Astrocyte (in vitro differentiated cells and primary cell): ENCODE results near the gene POU3F3.

Experiments used
- EZH2 ChIP-seq: IDR thresholded peaks from 2 replicates; pipeline ENCODE4 v1.6.1; 2012; ENCODE audit warnings: mild to moderate bottlenecking, low read length, inconsistent platforms; ENCODE audit not compliant: insufficient read depth
- TF ChIP-seq, protein P1 (sequence below): IDR thresholded peaks from 2 replicates; pipeline ENCODE4 v1.5.1; 2011; ENCODE audit warnings: low read depth, mild to moderate bottlenecking, inconsistent platforms, low read length, moderate library complexity; ENCODE audit not compliant: insufficient read depth

- TF ChIP-seq, protein P1, sequence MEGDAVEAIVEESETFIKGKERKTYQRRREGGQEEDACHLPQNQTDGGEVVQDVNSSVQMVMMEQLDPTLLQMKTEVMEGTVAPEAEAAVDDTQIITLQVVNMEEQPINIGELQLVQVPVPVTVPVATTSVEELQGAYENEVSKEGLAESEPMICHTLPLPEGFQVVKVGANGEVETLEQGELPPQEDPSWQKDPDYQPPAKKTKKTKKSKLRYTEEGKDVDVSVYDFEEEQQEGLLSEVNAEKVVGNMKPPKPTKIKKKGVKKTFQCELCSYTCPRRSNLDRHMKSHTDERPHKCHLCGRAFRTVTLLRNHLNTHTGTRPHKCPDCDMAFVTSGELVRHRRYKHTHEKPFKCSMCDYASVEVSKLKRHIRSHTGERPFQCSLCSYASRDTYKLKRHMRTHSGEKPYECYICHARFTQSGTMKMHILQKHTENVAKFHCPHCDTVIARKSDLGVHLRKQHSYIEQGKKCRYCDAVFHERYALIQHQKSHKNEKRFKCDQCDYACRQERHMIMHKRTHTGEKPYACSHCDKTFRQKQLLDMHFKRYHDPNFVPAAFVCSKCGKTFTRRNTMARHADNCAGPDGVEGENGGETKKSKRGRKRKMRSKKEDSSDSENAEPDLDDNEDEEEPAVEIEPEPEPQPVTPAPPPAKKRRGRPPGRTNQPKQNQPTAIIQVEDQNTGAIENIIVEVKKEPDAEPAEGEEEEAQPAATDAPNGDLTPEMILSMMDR: no peak
- no peak for TF ChIP-seq EZH2
These were observed 33.8 kb downstream of the POU3F3 start for GRCh38 chr2:104887676-104888075.
